ENCODE results near the gene LRRC4. TPM values are rescaled to one million over a fixed set of nuclear protein-coding genes. Genes with fewer than 3 reads are reported as not detected.
A peak's percentile ranks its signal among the peaks of the same experiment; 100 is the strongest.

The LRRC4 gene
- total and polyA plus RNA-seq, 5 donors: 3.5 to 13.8 (median 5.6) TPM

- DNase-seq (no peak), ATAC-seq (no peak)
- H3K4me1 ChIP-seq (ENCODE audit: control insufficient read depth, insufficient read depth, low read length): peaks cover 22% of the 10 kb centered on the region
- WGBS: 89% methylated on average over 5 of the region's 5 CpGs
- H3K27me3 ChIP-seq (ENCODE audit: control insufficient read depth, insufficient read depth): no peaks in the 10 kb centered on the region
- H3K4me3 ChIP-seq (ENCODE audit: low read length): no peak overlapping the region
- no peak overlapping the region for H3K27ac ChIP-seq (ENCODE audit: low read length)
- no peaks in the 10 kb centered on the region for H3K9me3 ChIP-seq (ENCODE audit: control insufficient read depth, low read length)
- intact Hi-C loops (cut with DNase I): no loop called here
Observed at GRCh38 chr7:127993987-127994386, 37.2 kb downstream of the LRRC4 start.

GRCh38 chr7:127993317-127993716 lies 37.9 kb downstream of the LRRC4 start:
- intact Hi-C loops (cut with DNase I): no loop called here
- DNase-seq: no peak
- Histone ChIP-seq H3K27ac (ENCODE audit: low read length) (no peak overlapping the region), H3K4me3 (ENCODE audit: low read length) (no peak overlapping the region), H3K4me1 (ENCODE audit: control insufficient read depth, insufficient read depth, low read length) (peaks cover 19% of the 10 kb centered on the region), H3K9me3 (ENCODE audit: control insufficient read depth, low read length) (no peaks in the 10 kb centered on the region), H3K27me3 (ENCODE audit: control insufficient read depth, insufficient read depth) (no peaks in the 10 kb centered on the region)
- 95% methylated on average over 6 of the region's 6 CpGs for WGBS
- no peak for ATAC-seq

- Histone ChIP-seq H3K9me3 (ENCODE audit: control insufficient read depth, low read length) (no peaks in the 10 kb centered on the region), H3K4me3 (ENCODE audit: low read length) (no peak overlapping the region), H3K4me1 (ENCODE audit: control insufficient read depth, insufficient read depth, low read length) (peaks cover 8% of the 10 kb centered on the region), H3K27me3 (ENCODE audit: control insufficient read depth, insufficient read depth) (no peaks in the 10 kb centered on the region), H3K27ac (ENCODE audit: low read length) (no peak overlapping the region)
- DNase-seq: no peak
- intact Hi-C loops (cut with DNase I): no loop called here
- no peak for ATAC-seq
- 47% methylated on average over 1 of the region's 1 CpG for WGBS
Observed at GRCh38 chr7:127988751-127989150, 42.5 kb downstream of the LRRC4 start.

- 40% methylated on average over 4 of the region's 4 CpGs for WGBS
- H3K4me3 ChIP-seq (ENCODE audit: low read length): no peak overlapping the region
- H3K27me3 ChIP-seq (ENCODE audit: control insufficient read depth, insufficient read depth): no peaks in the 10 kb centered on the region
- no peaks in the 10 kb centered on the region for H3K9me3 ChIP-seq (ENCODE audit: control insufficient read depth, low read length)
- DNase-seq: peak; percentile 35 to 80 (median 79)
- intact Hi-C loops (cut with DNase I): no loop called here
- peaks cover 5% of the 10 kb centered on the region for H3K4me1 ChIP-seq (ENCODE audit: control insufficient read depth, insufficient read depth, low read length)
- peak overlapping the region; percentile 30 for H3K27ac ChIP-seq (ENCODE audit: low read length)
- peak; percentile 43 to 75 for ATAC-seq
Observed at GRCh38 chr7:127986581-127987521, 44.4 kb downstream of the LRRC4 start.

- no peak for DNase-seq
- intact Hi-C loops (cut with DNase I): no loop called here
- no peak overlapping the region for H3K4me3 ChIP-seq (ENCODE audit: low read length)
- peak in 1 of 2 donors; percentile 65 for ATAC-seq
- H3K9me3 ChIP-seq (ENCODE audit: control insufficient read depth, low read length): no peaks in the 10 kb centered on the region
- no peaks in the 10 kb centered on the region for H3K27me3 ChIP-seq (ENCODE audit: control insufficient read depth, insufficient read depth)
- H3K4me1 ChIP-seq (ENCODE audit: control insufficient read depth, insufficient read depth, low read length): peaks cover 5% of the 10 kb centered on the region
- H3K27ac ChIP-seq (ENCODE audit: low read length): no peak overlapping the region
- 82% methylated on average over 5 of the region's 5 CpGs for WGBS
Observed at GRCh38 chr7:127983804-127984332, 47.4 kb downstream of the LRRC4 start.

GRCh38 chr7:127981965-127982364 lies 49.3 kb downstream of the LRRC4 start:
- ATAC-seq (no peak), DNase-seq (no peak)
- no peak overlapping the region for H3K4me3 ChIP-seq (ENCODE audit: low read length)
- WGBS: 97% methylated on average over 4 of the region's 4 CpGs
- H3K27ac ChIP-seq (ENCODE audit: low read length): no peak overlapping the region
- H3K9me3 ChIP-seq (ENCODE audit: control insufficient read depth, low read length): no peaks in the 10 kb centered on the region
- intact Hi-C loops (cut with DNase I): no loop called here
- no peaks in the 10 kb centered on the region for H3K27me3 ChIP-seq (ENCODE audit: control insufficient read depth, insufficient read depth)
- no peaks in the 10 kb centered on the region for H3K4me1 ChIP-seq (ENCODE audit: control insufficient read depth, insufficient read depth, low read length)

- intact Hi-C loops (cut with DNase I): no loop called here
- H3K9me3 ChIP-seq (ENCODE audit: control insufficient read depth, low read length): no peaks in the 10 kb centered on the region
- no peaks in the 10 kb centered on the region for H3K4me1 ChIP-seq (ENCODE audit: control insufficient read depth, insufficient read depth, low read length)
- 91% methylated on average over 1 of the region's 1 CpG for WGBS
- H3K4me3 ChIP-seq (ENCODE audit: low read length): no peak overlapping the region
- no peak overlapping the region for H3K27ac ChIP-seq (ENCODE audit: low read length)
- DNase-seq: no peak
- H3K27me3 ChIP-seq (ENCODE audit: control insufficient read depth, insufficient read depth): no peaks in the 10 kb centered on the region
- no peak for ATAC-seq
Observed at GRCh38 chr7:127980901-127981300, 50.3 kb downstream of the LRRC4 start.

- no peaks in the 10 kb centered on the region for H3K9me3 ChIP-seq (ENCODE audit: control insufficient read depth, low read length)
- no peak overlapping the region for H3K27ac ChIP-seq (ENCODE audit: low read length)
- H3K4me1 ChIP-seq (ENCODE audit: control insufficient read depth, insufficient read depth, low read length): peaks cover 6% of the 10 kb centered on the region
- DNase-seq: no peak
- no peak overlapping the region for H3K4me3 ChIP-seq (ENCODE audit: low read length)
- no peak for ATAC-seq
- intact Hi-C loops (cut with DNase I): no loop called here
- no peaks in the 10 kb centered on the region for H3K27me3 ChIP-seq (ENCODE audit: control insufficient read depth, insufficient read depth)
Observed at GRCh38 chr7:127979728-127980126, 51.5 kb downstream of the LRRC4 start.

- 99% methylated on average over 9 of the region's 9 CpGs for WGBS
- intact Hi-C loops (cut with DNase I): no loop called here
- no peaks in the 10 kb centered on the region for H3K9me3 ChIP-seq (ENCODE audit: control insufficient read depth, low read length)
- no peak overlapping the region for H3K4me3 ChIP-seq (ENCODE audit: low read length)
- H3K27me3 ChIP-seq (ENCODE audit: control insufficient read depth, insufficient read depth): no peaks in the 10 kb centered on the region
- no peak for ATAC-seq
- no peak for DNase-seq
- H3K27ac ChIP-seq (ENCODE audit: low read length): no peak overlapping the region
- H3K4me1 ChIP-seq (ENCODE audit: control insufficient read depth, insufficient read depth, low read length): peaks cover 6% of the 10 kb centered on the region
Observed at GRCh38 chr7:127979113-127979727, 52.0 kb downstream of the LRRC4 start.

- Histone ChIP-seq H3K4me3 (ENCODE audit: low read length) (no peak overlapping the region), H3K27me3 (ENCODE audit: control insufficient read depth, insufficient read depth) (no peaks in the 10 kb centered on the region), H3K9me3 (ENCODE audit: control insufficient read depth, low read length) (no peaks in the 10 kb centered on the region), H3K27ac (ENCODE audit: low read length) (no peak overlapping the region), H3K4me1 (ENCODE audit: control insufficient read depth, insufficient read depth, low read length) (peaks cover 6% of the 10 kb centered on the region)
- DNase-seq (no peak), ATAC-seq (no peak)
- 97% methylated on average over 4 of the region's 4 CpGs for WGBS
- intact Hi-C loops (cut with DNase I): no loop called here
Observed at GRCh38 chr7:127978421-127978820, 52.8 kb downstream of the LRRC4 start.

Measured in right cardiac atrium (tissue), 5 donors.